ENCODE results near the gene MCFD2.

- TF ChIP-seq CTCF (IDR thresholded peaks at IDR 0.05; ENCODE audit: insufficient read depth, low read length) = no peak
- no peak for TF ChIP-seq SPI1 (IDR thresholded peaks at IDR 0.05; ENCODE audit: borderline replicate concordance, low read depth)
- TF ChIP-seq POLR2AphosphoS5 (IDR thresholded peaks at IDR 0.05; ENCODE audit: low read depth) = no peak
- TF ChIP-seq GABPA (IDR thresholded peaks at IDR 0.05; ENCODE audit: low read depth) = no peak
These were observed 6.3 kb upstream of the MCFD2 start for GRCh38 chr2:46921676-46922448.

Measured in HL-60 (cell line).